ENCODE measurements around the gene POLA2. TPM values are rescaled to one million over a fixed set of nuclear protein-coding genes. Genes with fewer than 3 reads are reported as not detected.

The POLA2 gene
- total and polyA plus RNA-seq, 2 donors (not counting 1 experiment from before 2014, with no cell fraction given) = 2.8 to 9.8 TPM

DNA sequence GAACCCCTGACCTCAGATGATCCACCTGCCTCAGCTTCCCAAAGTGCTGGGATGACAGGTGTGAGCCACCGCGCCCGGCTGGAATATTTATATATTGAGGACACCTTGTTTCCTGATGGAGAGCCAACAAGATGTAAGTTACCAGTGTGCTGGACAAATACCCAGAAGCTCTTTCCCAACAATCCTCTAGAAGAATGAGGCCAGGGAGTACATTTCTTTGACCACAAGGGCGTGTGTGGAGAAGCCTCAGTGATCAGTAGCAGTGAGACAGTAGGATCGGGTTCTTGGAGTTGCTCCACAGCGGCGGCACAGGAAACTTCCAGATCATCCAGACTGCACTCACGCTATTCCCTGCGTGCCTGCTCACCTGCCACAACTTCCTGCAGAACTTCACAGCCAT, 10.3 kb upstream of the POLA2 start:
- Histone ChIP-seq H3K4me1 (ENCODE audit: control insufficient read depth, extremely low read depth, insufficient read depth, low read length) (no peaks in the 10 kb centered on the region), H3K79me2 (ENCODE audit: control insufficient read depth, insufficient read depth, low read length) (no peaks in the 10 kb centered on the region), H3K4me3 (replicated peaks in 1 of 4; ENCODE audit: control extremely low read depth in 1 of 4, insufficient read depth in 1 of 4, low read depth in 3 of 4, low read length in 4 of 4) (no peak overlapping the region), H2AFZ (ENCODE audit: low read length) (no peak overlapping the region), H3K36me3 (ENCODE audit: control insufficient read depth, insufficient read depth, low read length) (no peaks in the 10 kb centered on the region), H3K27ac (ENCODE audit: insufficient read depth, low read length) (no peak overlapping the region), H3K9ac (ENCODE audit: insufficient read depth, low read length) (no peak overlapping the region), H3K27me3 (ENCODE audit: control insufficient read depth, insufficient read depth, low read length) (no peaks in the 10 kb centered on the region), H3K4me2 (ENCODE audit: extremely low read depth, insufficient read depth, low read length) (no peak overlapping the region), H3K9me3 (ENCODE audit: control insufficient read depth, insufficient read depth, low read depth, low read length) (no peaks in the 10 kb centered on the region), H4K20me1 (ENCODE audit: control insufficient read depth, extremely low read depth, insufficient read depth, low read length) (no peaks in the 10 kb centered on the region)
- DNase-seq (ENCODE audit: low read depth in 2 of 2) = peak in 1 of 2 donors; percentile 13
- TF ChIP-seq, protein P1, sequence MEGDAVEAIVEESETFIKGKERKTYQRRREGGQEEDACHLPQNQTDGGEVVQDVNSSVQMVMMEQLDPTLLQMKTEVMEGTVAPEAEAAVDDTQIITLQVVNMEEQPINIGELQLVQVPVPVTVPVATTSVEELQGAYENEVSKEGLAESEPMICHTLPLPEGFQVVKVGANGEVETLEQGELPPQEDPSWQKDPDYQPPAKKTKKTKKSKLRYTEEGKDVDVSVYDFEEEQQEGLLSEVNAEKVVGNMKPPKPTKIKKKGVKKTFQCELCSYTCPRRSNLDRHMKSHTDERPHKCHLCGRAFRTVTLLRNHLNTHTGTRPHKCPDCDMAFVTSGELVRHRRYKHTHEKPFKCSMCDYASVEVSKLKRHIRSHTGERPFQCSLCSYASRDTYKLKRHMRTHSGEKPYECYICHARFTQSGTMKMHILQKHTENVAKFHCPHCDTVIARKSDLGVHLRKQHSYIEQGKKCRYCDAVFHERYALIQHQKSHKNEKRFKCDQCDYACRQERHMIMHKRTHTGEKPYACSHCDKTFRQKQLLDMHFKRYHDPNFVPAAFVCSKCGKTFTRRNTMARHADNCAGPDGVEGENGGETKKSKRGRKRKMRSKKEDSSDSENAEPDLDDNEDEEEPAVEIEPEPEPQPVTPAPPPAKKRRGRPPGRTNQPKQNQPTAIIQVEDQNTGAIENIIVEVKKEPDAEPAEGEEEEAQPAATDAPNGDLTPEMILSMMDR (conservative IDR thresholded peaks at IDR 0.05 in 1 of 2, IDR thresholded peaks at IDR 0.05 in 1 of 2; ENCODE audit: low read depth in 1 of 2, low read length in 2 of 2) = no peak
- TF ChIP-seq EZH2 (IDR thresholded peaks at IDR 0.05; ENCODE audit: low read length, missing control alignments) = no peak

DNA sequence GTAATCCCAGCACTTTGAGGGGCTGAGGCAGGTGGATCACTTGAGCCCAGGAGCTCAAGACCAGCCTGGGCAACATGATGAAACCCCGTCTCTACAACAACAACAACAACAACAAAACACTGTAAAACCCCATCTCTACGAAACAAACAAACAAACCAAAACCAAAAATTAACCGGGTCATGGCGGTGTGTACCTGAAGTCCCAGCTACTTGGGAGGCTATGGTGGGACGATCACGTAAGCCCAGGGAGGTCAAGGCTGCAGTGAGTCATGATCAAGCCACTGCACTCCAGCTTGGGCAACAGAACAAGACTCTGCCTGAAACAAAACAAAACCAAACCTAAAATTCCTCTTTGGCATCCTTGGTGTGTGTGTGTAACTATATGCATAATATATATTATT, 7.0 kb upstream of the POLA2 start:
- Histone ChIP-seq H3K4me3 (replicated peaks in 1 of 4; ENCODE audit: control extremely low read depth in 1 of 4, insufficient read depth in 1 of 4, low read depth in 3 of 4, low read length in 4 of 4) (no peak overlapping the region), H4K20me1 (ENCODE audit: control insufficient read depth, extremely low read depth, insufficient read depth, low read length) (no peaks in the 10 kb centered on the region), H3K27ac (ENCODE audit: insufficient read depth, low read length) (no peak overlapping the region), H3K4me1 (ENCODE audit: control insufficient read depth, extremely low read depth, insufficient read depth, low read length) (no peaks in the 10 kb centered on the region), H2AFZ (ENCODE audit: low read length) (no peak overlapping the region), H3K36me3 (ENCODE audit: control insufficient read depth, insufficient read depth, low read length) (no peaks in the 10 kb centered on the region), H3K79me2 (ENCODE audit: control insufficient read depth, insufficient read depth, low read length) (no peaks in the 10 kb centered on the region), H3K27me3 (ENCODE audit: control insufficient read depth, insufficient read depth, low read length) (no peaks in the 10 kb centered on the region), H3K9me3 (ENCODE audit: control insufficient read depth, insufficient read depth, low read depth, low read length) (no peaks in the 10 kb centered on the region), H3K9ac (ENCODE audit: insufficient read depth, low read length) (no peak overlapping the region), H3K4me2 (ENCODE audit: extremely low read depth, insufficient read depth, low read length) (no peak overlapping the region)
- no peak for TF ChIP-seq EZH2 (IDR thresholded peaks at IDR 0.05; ENCODE audit: low read length, missing control alignments)
- TF ChIP-seq, protein P1 (conservative IDR thresholded peaks at IDR 0.05 in 1 of 2, IDR thresholded peaks at IDR 0.05 in 1 of 2; ENCODE audit: low read depth in 1 of 2, low read length in 2 of 2) = no peak
- DNase-seq (ENCODE audit: low read depth in 2 of 2) = no peak

- TF ChIP-seq EZH2 (IDR thresholded peaks at IDR 0.05; ENCODE audit: low read length, missing control alignments) = no peak
- TF ChIP-seq, protein P1 (conservative IDR thresholded peaks at IDR 0.05 in 1 of 2, IDR thresholded peaks at IDR 0.05 in 1 of 2; ENCODE audit: low read depth in 1 of 2, low read length in 2 of 2) = no peak
- H3K4me2 ChIP-seq (ENCODE audit: extremely low read depth, insufficient read depth, low read length) = no peak overlapping the region
- no peaks in the 10 kb centered on the region for H3K27me3 ChIP-seq (ENCODE audit: control insufficient read depth, insufficient read depth, low read length)
- no peaks in the 10 kb centered on the region for H3K4me1 ChIP-seq (ENCODE audit: control insufficient read depth, extremely low read depth, insufficient read depth, low read length)
- no peak overlapping the region for H2AFZ ChIP-seq (ENCODE audit: low read length)
- H3K27ac ChIP-seq (ENCODE audit: insufficient read depth, low read length) = no peak overlapping the region
- no peaks in the 10 kb centered on the region for H3K9me3 ChIP-seq (ENCODE audit: control insufficient read depth, insufficient read depth, low read depth, low read length)
- no peak overlapping the region for H3K9ac ChIP-seq (ENCODE audit: insufficient read depth, low read length)
- H3K79me2 ChIP-seq (ENCODE audit: control insufficient read depth, insufficient read depth, low read length) = peaks cover 16% of the 10 kb centered on the region
- H3K36me3 ChIP-seq (ENCODE audit: control insufficient read depth, insufficient read depth, low read length) = no peaks in the 10 kb centered on the region
- no peak overlapping the region for H3K4me3 ChIP-seq (replicated peaks in 1 of 4; ENCODE audit: control extremely low read depth in 1 of 4, insufficient read depth in 1 of 4, low read depth in 3 of 4, low read length in 4 of 4)
- no peaks in the 10 kb centered on the region for H4K20me1 ChIP-seq (ENCODE audit: control insufficient read depth, extremely low read depth, insufficient read depth, low read length)
- DNase-seq (ENCODE audit: low read depth in 2 of 2) = no peak
Observed at GRCh38 chr11:65258988-65259387, 2.8 kb upstream of the POLA2 start.
